Left ventricle myocardium inferior (tissue), 1 donor: ENCODE measurements around the gene CRIP2. TPM values are rescaled to one million over a fixed set of nuclear protein-coding genes. Genes with fewer than 3 reads are reported as not detected.

Source experiments
- DNase-seq: peaks from one replicate; pipeline ENCODE4 v3.0.0-alpha.2; 2020
- H3K27ac ChIP-seq: fragments of 200-600 bp; replicated peaks from 2 replicates; pipeline ENCODE4 v1.8.0; 2021
- H3K27me3 ChIP-seq: fragments of 200-600 bp; 2 replicates; pipeline ENCODE4 v1.8.0; 2021; ENCODE audit warnings: low read depth
- H3K36me3 ChIP-seq: fragments of 200-600 bp; 2 replicates; pipeline ENCODE4 v1.8.0; 2021
- H3K4me1 ChIP-seq: fragments of 200-600 bp; 2 replicates; pipeline ENCODE4 v1.8.0; 2021
- H3K4me3 ChIP-seq: fragments of 200-600 bp; 2 replicates; pipeline ENCODE4 v1.8.0; 2021; ENCODE audit warnings: mild to moderate bottlenecking, moderate library complexity
- H3K9me3 ChIP-seq: fragments of 200-600 bp; replicated peaks from 2 replicates; pipeline ENCODE4 v1.8.0; 2021
- intact Hi-C: fragments of 100-400 bp; cut with micrococcal nuclease; formaldehyde crosslinking; loops from one replicate; pipeline ENCODE4 v1.11.0; 2022
- total RNA-seq: library from RNA; stranded (reverse); fragmentation: NEBNext Ultra II Directional; extraction: Animal tissue kit (Norgen Biotek cat#: 25700); gene quantifications from one replicate; pipeline ENCODE4 v1.2.1, GENCODE V29; 2021
- TF ChIP-seq, protein P1 (sequence below): fragments of 200-600 bp; IDR thresholded peaks from 2 replicates; pipeline ENCODE4 v1.8.0; 2021; ENCODE audit warnings: antibody characterized with exemption, mild to moderate bottlenecking, borderline replicate concordance
- donor health status: DM: no; HTN: yes; CAD: no; lungs with severe emphysema.

The CRIP2 gene
- total RNA-seq, 1 donor from 2014 or later = 1,068 TPM

DNA sequence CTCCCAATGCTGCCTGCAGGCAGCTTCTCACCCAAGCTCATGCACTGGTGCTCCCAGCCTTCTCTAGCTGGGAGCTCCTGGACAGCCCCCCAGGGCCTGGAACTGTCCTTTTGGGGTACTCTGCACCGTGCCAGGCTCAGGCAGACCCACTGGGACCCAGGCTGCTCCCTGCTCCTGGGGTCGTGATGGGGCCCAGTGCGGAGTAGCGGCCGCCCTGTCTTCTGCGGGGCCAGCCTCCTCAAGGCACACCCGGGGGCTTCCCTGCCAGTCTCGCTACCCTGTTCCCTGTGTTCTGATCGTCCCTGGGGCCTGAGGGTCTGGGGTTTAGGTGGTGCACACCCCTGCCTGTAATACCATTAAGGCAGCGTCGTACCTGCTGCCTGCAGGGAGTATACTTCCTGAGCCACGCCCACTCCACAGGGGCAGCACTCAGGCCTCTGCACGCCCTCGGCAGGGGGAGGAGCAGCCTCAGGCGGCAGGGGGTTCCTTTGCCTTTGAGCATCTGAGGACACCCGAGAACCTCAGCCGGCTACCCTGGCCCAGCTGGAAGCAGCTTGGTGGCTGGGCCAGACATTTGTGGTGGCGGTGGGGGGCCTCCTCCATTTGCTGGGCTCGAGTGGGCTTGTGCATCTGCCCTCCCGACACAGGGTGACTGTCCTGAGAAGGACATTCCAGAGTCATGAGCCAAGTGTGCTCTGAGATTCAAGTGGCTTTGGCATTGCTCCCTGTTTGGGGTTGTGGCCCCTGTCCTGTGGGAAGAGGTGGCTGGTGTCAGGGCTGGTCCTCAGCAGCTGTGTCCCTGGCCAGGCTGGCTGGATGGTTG lies 9.2 kb upstream of the CRIP2 start:
- Histone ChIP-seq H3K4me3 (peak overlapping the region; percentile 92), H3K27ac (peak overlapping the region; percentile 100), H3K9me3 (no peaks in the 10 kb centered on the region), H3K27me3 (no peaks in the 10 kb centered on the region), H3K4me1 (peaks cover 68% of the 10 kb centered on the region), H3K36me3 (peaks cover 49% of the 10 kb centered on the region)
- TF ChIP-seq, protein P1, sequence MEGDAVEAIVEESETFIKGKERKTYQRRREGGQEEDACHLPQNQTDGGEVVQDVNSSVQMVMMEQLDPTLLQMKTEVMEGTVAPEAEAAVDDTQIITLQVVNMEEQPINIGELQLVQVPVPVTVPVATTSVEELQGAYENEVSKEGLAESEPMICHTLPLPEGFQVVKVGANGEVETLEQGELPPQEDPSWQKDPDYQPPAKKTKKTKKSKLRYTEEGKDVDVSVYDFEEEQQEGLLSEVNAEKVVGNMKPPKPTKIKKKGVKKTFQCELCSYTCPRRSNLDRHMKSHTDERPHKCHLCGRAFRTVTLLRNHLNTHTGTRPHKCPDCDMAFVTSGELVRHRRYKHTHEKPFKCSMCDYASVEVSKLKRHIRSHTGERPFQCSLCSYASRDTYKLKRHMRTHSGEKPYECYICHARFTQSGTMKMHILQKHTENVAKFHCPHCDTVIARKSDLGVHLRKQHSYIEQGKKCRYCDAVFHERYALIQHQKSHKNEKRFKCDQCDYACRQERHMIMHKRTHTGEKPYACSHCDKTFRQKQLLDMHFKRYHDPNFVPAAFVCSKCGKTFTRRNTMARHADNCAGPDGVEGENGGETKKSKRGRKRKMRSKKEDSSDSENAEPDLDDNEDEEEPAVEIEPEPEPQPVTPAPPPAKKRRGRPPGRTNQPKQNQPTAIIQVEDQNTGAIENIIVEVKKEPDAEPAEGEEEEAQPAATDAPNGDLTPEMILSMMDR = no peak
- intact Hi-C loops = no loop called here
- DNase-seq = peak; percentile 71

DNA sequence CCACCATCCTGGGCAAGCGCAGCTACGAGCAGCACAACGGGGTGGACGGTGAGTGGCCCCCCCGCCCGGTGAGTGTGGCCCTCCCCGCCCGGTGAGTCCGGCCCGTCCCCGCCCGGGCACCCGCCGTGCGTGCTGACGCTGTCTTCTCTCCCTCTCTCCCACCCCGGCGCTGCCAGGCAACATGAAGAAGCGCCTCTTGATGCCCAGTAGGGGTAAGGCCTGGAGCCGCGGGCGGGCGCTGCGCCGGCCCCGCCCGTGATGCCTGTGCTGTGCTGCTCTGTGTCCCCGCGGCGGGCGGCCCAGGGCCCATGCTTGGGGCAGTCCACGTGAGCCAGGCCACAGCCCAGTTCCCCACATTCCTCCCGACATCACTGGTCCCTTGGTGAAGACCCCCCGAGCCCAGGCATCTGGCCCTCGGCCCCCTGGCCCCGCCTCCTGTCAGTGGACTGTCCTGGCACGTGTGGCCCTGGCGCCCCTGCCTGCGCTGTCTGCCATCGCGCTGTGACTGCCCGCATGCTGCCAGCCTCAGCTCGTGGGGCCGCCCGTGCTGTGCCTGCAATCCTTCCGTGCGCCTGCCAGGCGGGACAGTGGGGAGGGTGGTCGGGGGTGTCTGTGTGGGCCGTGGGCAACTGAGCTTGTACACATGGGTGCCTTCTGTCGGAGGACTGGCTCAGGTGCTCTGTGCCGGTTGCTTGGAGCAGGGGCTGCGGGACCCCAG lies 7.9 kb upstream of the CRIP2 start:
- Histone ChIP-seq H3K4me1 (peaks cover 80% of the 10 kb centered on the region), H3K36me3 (peaks cover 37% of the 10 kb centered on the region), H3K27ac (peak overlapping the region; percentile 100), H3K9me3 (no peaks in the 10 kb centered on the region), H3K27me3 (no peaks in the 10 kb centered on the region), H3K4me3 (peak overlapping the region; percentile 92)
- intact Hi-C loops = no loop called here
- TF ChIP-seq, protein P1 = no peak
- peak; percentile 85 for DNase-seq

DNA sequence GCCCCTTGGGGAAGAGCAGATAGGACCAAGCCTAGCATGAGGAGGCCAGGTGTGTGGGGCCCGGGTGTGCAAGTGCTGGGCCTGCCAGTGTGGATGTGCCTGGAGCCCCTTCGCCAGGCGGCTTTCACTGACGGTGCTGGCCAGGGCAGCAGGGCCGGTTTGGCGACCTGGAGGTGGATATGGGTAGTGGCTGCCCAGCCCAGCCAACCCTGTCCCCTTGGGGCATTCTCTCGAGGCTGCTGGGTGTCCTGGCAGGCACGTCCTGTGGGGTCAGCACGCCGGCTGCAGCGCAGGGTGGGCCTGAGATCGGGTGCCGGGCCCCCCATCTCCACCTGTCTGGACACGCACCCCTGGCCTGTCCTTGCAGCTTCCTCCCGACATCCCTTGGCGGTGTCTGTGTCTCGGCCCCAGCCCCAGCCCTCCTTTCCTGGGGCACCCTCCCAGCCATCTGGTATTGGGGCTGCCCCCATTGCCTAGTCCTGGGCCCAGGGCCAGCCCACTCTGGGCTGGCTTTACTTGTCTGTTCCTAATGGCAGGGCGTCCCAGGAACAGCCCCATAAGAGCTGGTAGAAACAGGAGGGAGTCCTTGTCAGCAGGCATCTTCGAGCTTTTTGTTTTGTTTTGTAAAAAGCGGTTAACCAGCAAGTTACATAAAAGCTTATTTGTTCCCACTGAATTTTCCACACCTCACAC lies 7.2 kb upstream of the CRIP2 start:
- peak overlapping the region; percentile 92 for H3K4me3 ChIP-seq
- no peaks in the 10 kb centered on the region for H3K27me3 ChIP-seq
- H3K9me3 ChIP-seq = no peaks in the 10 kb centered on the region
- DNase-seq = no peak
- peak overlapping the region; percentile 100 for H3K27ac ChIP-seq
- H3K36me3 ChIP-seq = peaks cover 37% of the 10 kb centered on the region
- intact Hi-C loops = no loop called here
- peaks cover 87% of the 10 kb centered on the region for H3K4me1 ChIP-seq
- TF ChIP-seq, protein P1 = no peak

DNA sequence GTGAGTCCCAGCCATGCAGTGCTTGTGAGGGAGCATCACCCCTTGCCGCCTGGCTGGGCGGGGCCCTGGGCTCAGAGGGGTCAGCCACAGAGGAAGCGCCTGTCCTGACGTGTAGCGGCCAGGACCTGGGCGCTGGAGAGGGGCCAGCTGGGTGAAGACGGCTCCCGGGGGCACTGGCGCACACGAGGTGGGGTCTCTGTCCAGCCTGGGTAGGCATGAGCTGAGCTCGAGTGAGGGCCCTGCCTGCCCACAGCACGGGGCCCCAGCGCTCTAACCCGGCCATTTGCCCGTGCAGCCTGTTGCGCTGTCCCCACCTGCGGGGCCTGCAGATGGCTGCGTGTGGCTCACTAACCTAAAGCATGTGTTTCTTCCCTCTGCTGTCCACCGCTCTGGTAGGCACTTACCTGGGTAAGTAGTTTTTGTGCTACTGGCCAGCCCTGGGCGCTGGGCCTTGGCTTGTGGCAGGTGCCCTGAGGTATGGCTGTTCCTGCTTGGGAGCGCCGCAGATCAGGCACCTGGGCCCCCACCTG lies 6.6 kb upstream of the CRIP2 start:
- Histone ChIP-seq H3K27ac (peak overlapping the region; percentile 100), H3K9me3 (no peaks in the 10 kb centered on the region), H3K4me1 (peaks cover 87% of the 10 kb centered on the region), H3K36me3 (peaks cover 34% of the 10 kb centered on the region), H3K4me3 (peak overlapping the region; percentile 92), H3K27me3 (no peaks in the 10 kb centered on the region)
- DNase-seq = no peak
- intact Hi-C loops = no loop called here
- TF ChIP-seq, protein P1 = no peak

DNA sequence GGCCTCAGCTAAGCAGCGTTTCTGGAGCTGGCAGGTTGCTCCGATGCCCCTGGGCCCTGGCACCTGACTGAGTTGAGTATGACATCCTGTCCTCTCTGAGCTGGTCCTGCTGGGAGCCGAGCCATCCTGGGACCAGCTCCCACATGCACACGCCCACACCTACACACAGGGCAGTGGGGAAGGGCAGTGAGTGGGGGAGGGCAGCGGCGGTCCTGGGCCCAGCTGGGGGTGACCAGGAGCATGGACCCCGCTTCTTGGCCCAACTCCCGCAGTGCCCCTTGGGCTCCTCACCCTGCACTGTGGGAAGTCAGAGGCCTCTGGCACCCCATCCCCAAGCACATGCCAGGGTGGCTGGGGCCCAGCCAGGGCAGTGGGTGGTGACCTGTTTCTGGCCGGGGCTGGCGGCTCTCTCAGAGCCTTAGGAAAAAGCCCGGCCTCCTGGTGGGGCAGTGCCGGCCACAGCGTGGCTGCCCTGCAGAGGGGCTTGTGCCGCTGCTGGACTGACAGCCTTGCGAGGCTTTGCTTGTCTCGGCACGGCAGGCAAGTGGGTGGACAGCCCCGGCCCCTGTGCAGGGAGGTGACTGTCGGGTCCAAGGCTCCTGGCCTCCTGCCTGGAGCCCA lies 5.9 kb upstream of the CRIP2 start:
- intact Hi-C loops = no loop called here
- peak overlapping the region; percentile 100 for H3K27ac ChIP-seq
- H3K4me1 ChIP-seq = peaks cover 87% of the 10 kb centered on the region
- TF ChIP-seq, protein P1 = peak; percentile 25
- peak overlapping the region; percentile 92 for H3K4me3 ChIP-seq
- DNase-seq = peak; percentile 72
- H3K27me3 ChIP-seq = no peaks in the 10 kb centered on the region
- H3K9me3 ChIP-seq = no peaks in the 10 kb centered on the region
- H3K36me3 ChIP-seq = peaks cover 27% of the 10 kb centered on the region
